GM18498 (cell line): ENCODE data around the gene PROKR2.

ENCODE experiments used
- ATAC-seq: cut with Tn5 transposase; IDR thresholded peaks from one replicate; pipeline ENCODE4 v1.9.1; 2021; ENCODE audit warnings: mild to moderate bottlenecking, moderate library complexity; ENCODE audit not compliant: unreplicated experiment

The PROKR2 gene

DNA sequence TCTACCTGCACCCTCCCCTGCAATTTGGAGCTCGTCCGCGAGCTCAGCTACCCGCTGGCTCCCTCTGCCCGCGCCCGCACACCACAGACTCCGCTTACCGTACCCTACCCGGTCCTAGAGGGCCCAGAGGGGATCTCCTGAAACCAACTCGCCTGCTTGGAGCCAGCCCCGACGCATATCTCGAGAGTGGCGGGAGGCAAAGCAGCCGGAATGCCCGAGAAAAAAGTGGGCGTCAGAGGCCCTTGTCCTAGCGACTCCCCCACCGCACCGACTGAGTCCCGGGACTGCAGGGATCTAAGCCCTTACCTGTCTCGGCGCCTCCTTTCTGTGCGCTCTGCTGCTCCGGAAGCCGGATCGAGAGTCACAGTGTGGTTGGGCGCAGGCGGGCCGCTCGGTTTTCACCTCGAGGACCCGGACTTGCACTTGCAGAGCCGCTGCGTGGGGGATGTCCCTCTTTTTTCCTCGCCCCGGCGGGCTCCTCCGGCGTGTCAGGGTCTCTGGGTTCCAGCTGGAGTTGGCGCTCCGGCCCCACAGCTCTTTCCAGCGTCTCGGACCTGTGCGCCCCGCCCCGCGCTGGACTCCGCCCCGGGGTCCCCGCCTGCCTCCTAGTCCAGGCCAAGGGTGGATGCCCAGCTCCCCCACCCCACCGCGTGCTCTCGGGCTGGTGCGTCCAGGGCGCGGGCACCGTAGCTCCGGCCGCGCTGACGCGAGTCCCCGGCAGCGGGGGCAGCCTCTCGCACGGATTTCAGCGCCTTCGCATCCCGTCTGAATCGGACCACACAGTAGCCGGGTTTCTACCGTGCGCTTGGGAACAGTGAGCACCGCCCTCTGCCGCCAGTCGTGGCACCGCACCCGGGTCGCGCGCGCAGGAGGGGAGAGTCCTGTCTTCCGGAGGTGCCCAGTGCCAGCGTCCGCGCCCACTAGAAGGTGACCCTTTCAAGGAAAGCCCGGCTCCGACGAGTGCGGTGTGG is at the start of gene PROKR2:
Gene PROKR2, minus strand, starts transcription at position 767 of the 971 bp plus-strand sequence. CDS start 2,585 bp downstream, outside the sequence.
- ATAC-seq = no peak

- ATAC-seq = no peak
Measured at GRCh38 chr20:5364997-5365597, 48.3 kb upstream of the PROKR2 start.

- no peak for ATAC-seq
Measured at GRCh38 chr20:5364136-5364821, 47.5 kb upstream of the PROKR2 start.

DNA sequence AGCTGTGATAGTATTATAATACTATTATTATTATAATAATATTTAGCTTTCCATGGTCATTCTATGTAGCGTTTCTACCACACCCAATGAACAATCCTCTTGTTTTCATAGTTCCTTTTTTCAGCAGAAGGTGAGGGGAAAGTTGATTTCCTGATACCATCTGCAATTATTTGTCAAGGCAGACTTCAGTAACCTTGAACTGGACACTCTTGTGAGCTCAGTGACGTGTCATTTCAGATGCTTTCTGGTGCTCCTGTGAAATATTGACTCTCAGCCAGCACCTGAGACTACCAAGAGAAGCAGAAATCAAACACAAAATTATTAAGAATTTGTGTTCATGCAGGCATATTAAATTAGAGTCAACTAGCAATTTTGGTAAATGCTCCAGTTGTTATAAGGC is 46.0 kb upstream of the PROKR2 start:
- no peak for ATAC-seq

DNA sequence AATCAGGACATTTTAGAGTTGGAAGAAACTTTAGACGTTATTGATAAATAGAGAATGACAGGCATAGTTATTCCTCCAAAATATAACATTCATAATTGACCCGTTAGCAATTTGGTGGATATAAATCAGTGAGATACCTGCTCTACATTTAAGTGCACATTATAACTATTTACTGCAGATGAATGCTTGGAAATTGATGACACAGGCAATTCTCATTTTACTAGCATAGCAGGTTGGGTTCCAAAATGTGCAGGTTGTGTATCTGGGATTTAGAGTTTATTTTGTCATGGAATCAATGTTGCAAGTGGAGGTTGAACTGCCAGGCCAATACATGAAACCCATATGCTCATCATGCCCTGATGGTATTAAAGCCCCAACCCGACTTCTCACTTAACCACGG is 44.4 kb upstream of the PROKR2 start:
- no peak for ATAC-seq

GRCh38 chr20:5357946-5358345 is 41.2 kb upstream of the PROKR2 start:
- no peak for ATAC-seq

DNA sequence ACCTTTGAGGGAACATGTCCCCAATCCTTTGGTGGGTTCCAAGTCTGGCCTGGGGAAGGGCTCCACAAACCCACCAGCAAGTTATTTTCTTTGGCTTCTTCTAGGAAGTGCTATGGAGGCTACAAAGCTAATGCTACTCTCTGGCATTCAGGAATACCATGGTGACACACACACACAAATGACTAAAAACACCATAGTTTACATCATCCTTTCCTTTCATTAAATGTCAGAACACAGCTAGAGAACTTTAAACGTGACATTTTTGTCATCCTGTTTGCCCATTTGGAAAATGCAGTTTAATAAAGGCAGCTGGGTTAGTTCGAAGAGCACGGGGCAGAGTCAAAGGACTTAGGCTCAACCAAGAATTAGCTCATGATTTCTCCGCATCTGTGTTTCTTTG is 40.2 kb upstream of the PROKR2 start:
- ATAC-seq = no peak

DNA sequence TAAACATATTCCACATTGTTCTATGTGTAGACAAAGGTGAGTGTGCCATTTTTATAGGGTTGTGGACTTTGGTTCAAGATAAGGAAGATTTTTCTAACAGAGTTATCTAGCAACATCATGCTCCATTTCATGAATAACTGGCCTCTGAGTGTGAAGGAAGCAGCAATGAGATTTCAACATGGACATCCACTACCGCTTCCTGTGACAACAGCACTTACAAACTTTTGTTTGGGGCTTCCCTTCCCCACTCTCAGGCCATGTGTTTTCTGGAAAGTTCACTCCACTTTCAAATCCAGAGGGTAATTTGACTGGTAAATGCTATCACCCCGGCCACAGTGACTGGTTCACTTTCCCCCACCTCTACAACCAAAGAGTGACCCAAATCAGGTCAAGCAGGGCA is 38.1 kb upstream of the PROKR2 start:
- ATAC-seq = no peak

GRCh38 chr20:5353624-5354496 is 37.1 kb upstream of the PROKR2 start:
- no peak for ATAC-seq

- ATAC-seq = no peak
Measured at GRCh38 chr20:5349448-5349847, 32.7 kb upstream of the PROKR2 start.

GRCh38 chr20:5342021-5342420 is 25.3 kb upstream of the PROKR2 start:
- ATAC-seq = no peak

DNA sequence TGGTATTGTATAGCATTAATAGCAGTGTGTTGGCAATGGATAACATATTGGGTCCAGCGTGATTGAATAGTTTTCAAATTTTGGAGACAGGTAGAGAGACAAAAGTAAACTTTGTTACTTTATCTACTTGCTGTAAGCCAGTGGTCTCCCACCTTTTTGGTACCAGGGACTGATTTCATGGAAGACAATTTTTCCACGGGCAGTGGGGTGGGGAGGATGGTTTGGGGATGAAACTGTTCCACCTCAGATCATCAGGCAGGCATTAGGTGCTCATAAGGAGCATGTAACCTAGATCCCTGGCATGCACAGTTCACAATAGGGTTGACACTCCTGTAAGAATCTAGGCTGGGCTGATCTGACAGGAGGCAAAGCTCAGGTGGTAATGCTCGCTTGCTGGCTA is 14.6 kb upstream of the PROKR2 start:
- ATAC-seq = no peak

DNA sequence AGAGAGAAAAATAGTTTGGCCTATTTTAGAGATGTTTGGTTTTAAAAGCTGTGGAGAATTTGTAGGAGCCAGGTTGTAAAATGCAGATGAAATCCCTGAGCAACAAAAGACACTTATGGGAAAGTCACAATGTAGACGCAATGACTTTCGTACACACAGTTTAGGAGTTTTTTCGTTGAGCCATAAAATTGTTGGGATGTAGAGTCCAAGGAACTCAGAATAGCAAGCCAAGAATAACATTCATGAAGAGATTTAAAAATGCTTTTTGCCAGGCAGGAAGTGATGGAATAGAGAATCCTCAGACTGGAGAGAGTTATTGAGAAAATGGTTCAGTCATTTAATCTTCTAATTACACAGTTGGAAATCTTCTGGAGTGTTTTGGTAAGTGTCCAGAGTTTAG is 11.5 kb upstream of the PROKR2 start:
- no peak for ATAC-seq

GRCh38 chr20:5327356-5327755 is 10.6 kb upstream of the PROKR2 start:
- ATAC-seq = no peak

- ATAC-seq = no peak
Measured at GRCh38 chr20:5315807-5316187, 957 bp downstream of the PROKR2 start.

GRCh38 chr20:5313916-5314315 is 2.8 kb downstream of the PROKR2 start:
- ATAC-seq = no peak

- ATAC-seq = no peak
Measured at GRCh38 chr20:5312518-5312917, 4.2 kb downstream of the PROKR2 start.

DNA sequence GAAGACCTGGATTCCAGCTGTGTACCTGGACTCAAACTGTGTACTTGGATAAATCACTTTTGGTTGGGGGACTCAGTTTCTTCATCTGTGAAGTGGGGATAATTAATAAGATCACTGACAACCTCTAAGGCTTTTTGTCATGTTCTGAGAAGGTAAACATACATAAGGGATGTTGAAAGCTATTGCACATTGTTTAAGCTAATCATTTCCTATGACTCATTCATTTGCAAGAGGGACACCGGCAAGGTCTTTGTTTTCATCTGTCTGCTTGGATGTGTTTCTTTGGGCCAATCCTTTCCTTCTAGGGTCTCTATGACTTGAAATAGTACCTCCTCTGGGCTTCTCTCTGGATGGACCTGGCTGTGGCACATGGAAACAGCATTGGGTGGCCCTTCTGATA is 6.8 kb downstream of the PROKR2 start:
- ATAC-seq = no peak

DNA sequence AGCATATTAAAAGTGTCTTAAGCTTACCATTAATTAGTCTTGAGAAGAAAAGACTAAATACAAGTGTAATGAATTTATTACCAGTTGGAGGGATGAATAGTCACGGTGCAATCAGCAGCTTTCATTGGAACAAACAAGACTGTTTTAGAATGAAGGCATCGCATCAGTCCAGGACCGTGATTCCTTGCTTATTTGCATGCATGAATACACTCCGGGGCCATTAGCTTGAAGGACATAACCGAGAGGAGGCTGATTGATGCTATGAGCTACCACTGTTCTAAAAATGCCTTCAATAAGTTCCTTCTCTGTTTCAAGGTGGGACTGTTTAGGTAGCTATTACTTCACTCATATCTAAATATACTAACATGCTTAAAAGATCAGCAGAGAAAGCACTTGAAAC is 17.9 kb downstream of the PROKR2 start:
- ATAC-seq = no peak

GRCh38 chr20:5297280-5298004 is 19.3 kb downstream of the PROKR2 start:
- ATAC-seq = no peak
